ENCODE results near the gene PLCD3. TPM values are rescaled to one million over a fixed set of nuclear protein-coding genes. Genes with fewer than 3 reads are reported as not detected.

Gene PLCD3
- total RNA-seq, 2 experiments from 2014 or later: 1.4 to 4.6 TPM

GRCh38 chr17:45170280-45170930 lies 38.1 kb upstream of the PLCD3 start:
- Histone ChIP-seq H3K79me2 (ENCODE audit: insufficient read depth, low read depth, low read length) (no peaks in the 10 kb centered on the region), H3K4me1 (ENCODE audit: insufficient read depth, low read length, poor library complexity, severe bottlenecking) (peaks cover 24% of the 10 kb centered on the region), H3K9me2 (ENCODE audit: insufficient read depth, low read length) (no peaks in the 10 kb centered on the region), H3K27ac (ENCODE audit: low read depth, low read length, poor library complexity, severe bottlenecking) (no peak overlapping the region), H3K36me3 (ENCODE audit: insufficient read depth, low read length) (peaks cover 3% of the 10 kb centered on the region; the same call in 1 of the 2 replicates), H3K4me3 (ENCODE audit: low read depth, low read length, poor library complexity, severe bottlenecking) (no peak overlapping the region), H3K4me2 (ENCODE audit: low read length) (no peak overlapping the region), H3K9me3 (ENCODE audit: low read length) (no peaks in the 10 kb centered on the region), H4K20me1 (ENCODE audit: insufficient read depth, low read length) (no peaks in the 10 kb centered on the region), H2AFZ (ENCODE audit: low read length) (no peak overlapping the region)
- ChIA-PET CTCF (ENCODE audit: unreplicated experiment) (no interaction called here), POLR2A (no interaction called here)
- no TSS peak for BruUV-seq (replicated peaks)
- TF ChIP-seq CTCF (conservative IDR thresholded peaks at IDR 0.05; ENCODE audit: low read length) (no peak), EZH2phosphoT487 (IDR thresholded peaks at IDR 0.05; ENCODE audit: borderline replicate concordance, low read depth, low read length) (no peak)
- intact Hi-C loops (cut with micrococcal nuclease; ENCODE audit: unreplicated experiment): no loop called here
- no peak for DNase-seq (ENCODE audit: low spot score)

DNA sequence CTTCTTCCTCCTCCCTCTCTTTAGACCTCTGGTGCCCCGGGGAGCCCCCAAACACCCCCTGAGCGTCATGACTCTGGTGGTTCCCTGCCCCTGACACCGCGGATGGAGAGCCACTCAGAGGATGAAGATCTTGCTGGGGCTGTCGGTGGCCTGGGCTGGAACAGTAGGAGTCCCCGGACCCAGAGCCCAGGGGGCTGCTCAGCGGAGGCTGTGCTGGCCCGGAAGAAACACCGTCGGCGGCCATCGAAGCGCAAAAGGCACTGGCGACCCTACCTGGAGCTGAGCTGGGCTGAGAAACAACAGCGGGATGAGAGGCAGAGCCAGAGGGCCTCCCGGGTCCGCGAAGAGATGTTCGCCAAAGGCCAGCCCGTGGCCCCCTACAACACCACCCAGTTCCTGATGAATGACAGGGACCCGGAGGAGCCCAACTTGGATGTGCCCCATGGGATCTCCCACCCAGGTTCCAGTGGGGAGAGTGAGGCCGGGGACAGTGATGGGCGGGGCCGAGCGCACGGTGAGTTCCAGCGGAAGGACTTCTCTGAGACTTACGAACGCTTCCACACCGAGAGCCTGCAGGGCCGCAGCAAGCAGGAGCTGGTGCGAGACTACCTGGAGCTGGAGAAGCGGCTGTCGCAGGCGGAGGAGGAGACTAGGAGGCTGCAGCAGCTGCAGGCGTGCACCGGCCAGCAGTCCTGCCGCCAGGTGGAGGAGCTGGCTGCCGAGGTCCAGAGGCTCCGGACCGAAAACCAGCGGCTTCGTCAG lies 36.9 kb upstream of the PLCD3 start:
- TF ChIP-seq CTCF (conservative IDR thresholded peaks at IDR 0.05; ENCODE audit: low read length) (no peak), EZH2phosphoT487 (IDR thresholded peaks at IDR 0.05; ENCODE audit: borderline replicate concordance, low read depth, low read length) (no peak)
- no peak overlapping the region for H2AFZ ChIP-seq (ENCODE audit: low read length)
- intact Hi-C loops (cut with micrococcal nuclease; ENCODE audit: unreplicated experiment): no loop called here
- H3K79me2 ChIP-seq (ENCODE audit: insufficient read depth, low read depth, low read length): no peaks in the 10 kb centered on the region
- no peaks in the 10 kb centered on the region for H3K9me3 ChIP-seq (ENCODE audit: low read length)
- ChIA-PET POLR2A (no interaction called here), CTCF (ENCODE audit: unreplicated experiment) (no interaction called here)
- no peak overlapping the region for H3K27ac ChIP-seq (ENCODE audit: low read depth, low read length, poor library complexity, severe bottlenecking)
- no TSS peak for BruUV-seq (replicated peaks)
- no peaks in the 10 kb centered on the region for H4K20me1 ChIP-seq (ENCODE audit: insufficient read depth, low read length)
- H3K4me3 ChIP-seq (ENCODE audit: low read depth, low read length, poor library complexity, severe bottlenecking): no peak overlapping the region
- H3K4me2 ChIP-seq (ENCODE audit: low read length): no peak overlapping the region
- peaks cover 24% of the 10 kb centered on the region for H3K4me1 ChIP-seq (ENCODE audit: insufficient read depth, low read length, poor library complexity, severe bottlenecking)
- DNase-seq (ENCODE audit: low spot score): no peak
- no peaks in the 10 kb centered on the region for H3K9me2 ChIP-seq (ENCODE audit: insufficient read depth, low read length)
- peaks cover 3% of the 10 kb centered on the region; the same call in 1 of the 2 replicates for H3K36me3 ChIP-seq (ENCODE audit: insufficient read depth, low read length)

DNA sequence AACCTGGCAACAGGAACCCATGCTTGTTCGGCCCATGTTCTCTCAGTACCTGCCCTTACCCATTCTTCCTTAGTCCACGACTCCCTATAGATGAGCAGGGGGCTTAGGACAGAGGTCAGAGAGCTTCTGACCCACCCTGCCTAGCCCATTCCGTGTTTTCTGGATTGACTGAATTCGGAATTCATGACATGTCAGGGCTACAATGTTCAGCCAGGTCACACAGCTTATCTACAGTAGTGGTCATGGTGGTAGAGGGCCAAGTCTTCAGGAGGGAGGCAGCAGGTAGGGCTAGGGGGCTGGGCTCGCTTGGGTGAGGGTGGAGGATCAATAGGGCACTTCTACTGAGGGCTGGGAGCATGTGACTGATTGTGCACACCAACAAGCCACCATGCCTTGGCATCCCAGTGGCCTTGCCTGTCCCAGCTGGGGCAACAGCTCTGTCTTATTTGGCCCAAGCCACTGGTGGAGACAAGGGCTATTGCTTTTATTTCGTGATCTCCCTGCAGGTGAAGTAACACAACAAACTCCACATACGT lies 32.5 kb upstream of the PLCD3 start:
- TF ChIP-seq CTCF (conservative IDR thresholded peaks at IDR 0.05; ENCODE audit: low read length) (no peak), EZH2phosphoT487 (IDR thresholded peaks at IDR 0.05; ENCODE audit: borderline replicate concordance, low read depth, low read length) (no peak)
- POLR2A ChIA-PET: no interaction called here
- Histone ChIP-seq H4K20me1 (ENCODE audit: insufficient read depth, low read length) (no peaks in the 10 kb centered on the region; the same call in 1 of the 2 replicates), H3K4me1 (ENCODE audit: insufficient read depth, low read length, poor library complexity, severe bottlenecking) (peaks cover 15% of the 10 kb centered on the region), H3K27ac (ENCODE audit: low read depth, low read length, poor library complexity, severe bottlenecking) (no peak overlapping the region), H2AFZ (ENCODE audit: low read length) (no peak overlapping the region), H3K9me2 (ENCODE audit: insufficient read depth, low read length) (no peaks in the 10 kb centered on the region), H3K4me3 (ENCODE audit: low read depth, low read length, poor library complexity, severe bottlenecking) (no peak overlapping the region), H3K9me3 (ENCODE audit: low read length) (no peaks in the 10 kb centered on the region), H3K79me2 (ENCODE audit: insufficient read depth, low read depth, low read length) (peaks cover 12% of the 10 kb centered on the region; the same call in 1 of the 2 replicates), H3K4me2 (ENCODE audit: low read length) (no peak overlapping the region), H3K36me3 (ENCODE audit: insufficient read depth, low read length) (peaks cover 2% of the 10 kb centered on the region)
- intact Hi-C loops (cut with micrococcal nuclease; ENCODE audit: unreplicated experiment): no loop called here
- CTCF ChIA-PET (ENCODE audit: unreplicated experiment): no interaction called here
- no peak for DNase-seq (ENCODE audit: low spot score)
- BruUV-seq (replicated peaks): no TSS peak
